Amygdala (tissue), 56 donors: ENCODE data around the gene RSRC1.
A peak's percentile ranks its signal among the peaks of the same experiment; 100 is the strongest.
"Not testable (repeated sequence)": the region's sequence is repeated elsewhere in the genome, so short reads cannot be mapped to it uniquely, and the experiment has no call there.

ENCODE experiments used
- DNase-seq, 56 donors: peaks; one replicate each; lab custom pipeline; 2025; lab: John Stamatoyannopoulos, UW

Gene RSRC1

GRCh38 chr3:158506456-158506855 lies 396.6 kb downstream of the RSRC1 start:
- DNase-seq, result no peak

GRCh38 chr3:158508481-158508880 lies 398.6 kb downstream of the RSRC1 start:
- DNase-seq, result no peak

DNA sequence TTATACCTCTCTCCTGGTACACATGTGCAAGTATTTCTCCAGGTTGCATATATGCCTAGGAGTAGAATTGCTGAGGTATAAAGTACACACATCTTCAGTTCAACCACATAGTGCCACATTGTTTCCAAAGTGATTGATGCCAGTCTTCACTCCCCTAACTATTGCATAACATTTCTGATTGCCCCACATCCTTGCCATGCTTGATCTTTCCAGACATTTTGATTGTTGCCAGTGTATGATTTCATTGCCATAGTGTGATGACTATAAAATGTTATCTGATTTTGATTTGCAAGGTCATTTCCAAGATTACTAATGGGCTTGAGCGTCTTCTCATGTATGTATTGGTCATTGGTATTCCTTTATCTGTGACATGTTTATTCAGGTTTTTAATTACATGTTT lies 400.0 kb downstream of the RSRC1 start:
- no peak for DNase-seq

DNA sequence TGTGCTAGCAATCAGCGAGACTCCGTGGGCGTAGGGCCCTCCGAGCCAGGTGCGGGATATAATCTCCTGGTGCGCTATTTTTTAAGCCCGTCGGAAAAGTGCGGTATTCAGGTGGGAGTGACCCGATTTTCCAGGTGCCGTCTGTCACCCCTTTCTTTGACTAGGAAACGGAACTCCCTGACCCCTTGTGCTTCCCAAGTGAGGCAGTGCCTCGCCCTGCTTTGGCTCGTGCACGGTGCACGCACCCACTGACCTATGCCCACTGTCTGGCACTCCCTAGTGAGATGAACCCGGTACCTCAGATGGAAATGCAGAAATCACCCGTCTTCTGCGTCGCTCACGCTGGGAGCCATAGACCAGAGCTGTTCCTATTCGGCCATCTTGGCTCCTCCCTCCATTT lies 406.8 kb downstream of the RSRC1 start:
- DNase-seq, result not testable (repeated sequence)

DNA sequence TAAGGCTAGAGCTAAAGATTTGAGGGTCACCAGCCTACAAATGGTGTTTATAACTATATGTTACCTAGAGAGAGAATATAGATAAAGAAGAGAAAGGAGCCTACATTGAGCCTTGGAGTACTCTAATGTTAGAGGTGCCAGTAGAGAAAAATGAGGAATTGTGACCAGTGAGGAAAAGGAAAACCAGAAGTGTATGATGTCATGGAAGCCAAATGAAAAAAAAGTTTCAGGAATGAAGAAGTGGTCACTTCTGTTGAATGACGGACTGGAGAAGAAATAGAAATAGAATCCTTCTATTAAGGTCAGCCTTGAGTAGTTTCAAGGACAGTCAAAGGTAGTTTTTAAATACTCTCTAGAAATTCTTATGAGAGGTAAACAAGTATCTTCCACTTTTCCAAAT lies 409.9 kb downstream of the RSRC1 start:
- DNase-seq, result no peak

GRCh38 chr3:158520433-158520832 lies 410.5 kb downstream of the RSRC1 start:
- no peak for DNase-seq

GRCh38 chr3:158522221-158523136 lies 412.6 kb downstream of the RSRC1 start:
- no peak for DNase-seq

GRCh38 chr3:158528076-158528674 lies 418.3 kb downstream of the RSRC1 start:
- DNase-seq, result no peak

GRCh38 chr3:158531334-158531733 lies 421.4 kb downstream of the RSRC1 start:
- no peak for DNase-seq

DNA sequence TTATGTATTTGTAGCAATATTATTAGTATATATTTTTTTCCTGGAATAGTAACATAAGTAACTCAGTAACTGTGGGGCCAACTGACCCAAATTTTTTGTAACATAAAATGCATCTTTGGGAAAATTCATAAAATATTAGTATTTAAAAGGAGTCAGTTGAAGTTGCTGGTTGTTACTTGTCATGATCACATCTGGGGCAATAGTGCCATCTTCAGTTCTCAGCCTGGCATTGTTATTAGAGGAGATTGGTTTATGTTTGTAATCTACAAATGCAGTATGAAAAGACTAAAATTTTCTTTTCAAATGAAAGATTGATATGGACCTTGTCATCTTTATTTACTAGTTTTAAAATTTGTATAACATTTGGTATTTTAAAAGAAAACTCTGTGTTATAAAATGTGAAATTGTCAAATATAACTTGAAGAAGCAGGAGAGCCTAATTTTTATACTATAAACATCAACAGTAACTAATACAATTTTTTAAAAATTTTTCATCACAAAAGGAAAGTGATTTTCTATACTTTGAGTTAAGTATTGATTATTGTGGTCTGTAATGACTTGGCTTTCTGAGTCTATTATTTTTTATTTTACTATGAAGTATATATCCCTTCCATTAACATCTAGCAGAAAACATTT lies 422.3 kb downstream of the RSRC1 start:
- DNase-seq, result peak in 5 of 56 donors; percentile 3 to 25 (median 12)

- no peak for DNase-seq
These were observed 426.0 kb downstream of the RSRC1 start for GRCh38 chr3:158535918-158536317.

- DNase-seq, result peak in 1 of 56 donors; percentile 24
These were observed 429.6 kb downstream of the RSRC1 start for GRCh38 chr3:158539414-158540014.

DNA sequence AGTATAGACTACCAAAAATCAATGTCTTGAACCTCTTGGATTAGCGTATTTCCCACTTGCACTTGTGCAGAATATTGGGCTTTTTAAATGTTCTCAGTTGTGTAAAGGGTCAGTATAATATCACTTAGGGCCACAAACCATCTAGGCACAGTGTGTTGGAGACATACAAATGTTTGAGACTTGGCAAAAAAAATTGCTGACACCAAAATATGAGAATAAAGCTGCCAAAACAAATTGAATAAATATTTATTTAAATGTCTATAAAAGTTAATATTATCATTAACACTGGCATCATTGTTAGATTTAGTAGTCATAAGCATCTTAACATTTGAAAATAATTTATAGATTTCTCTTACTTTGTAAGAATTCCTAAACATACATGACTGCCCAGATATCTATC lies 430.2 kb downstream of the RSRC1 start:
- DNase-seq, result no peak

DNA sequence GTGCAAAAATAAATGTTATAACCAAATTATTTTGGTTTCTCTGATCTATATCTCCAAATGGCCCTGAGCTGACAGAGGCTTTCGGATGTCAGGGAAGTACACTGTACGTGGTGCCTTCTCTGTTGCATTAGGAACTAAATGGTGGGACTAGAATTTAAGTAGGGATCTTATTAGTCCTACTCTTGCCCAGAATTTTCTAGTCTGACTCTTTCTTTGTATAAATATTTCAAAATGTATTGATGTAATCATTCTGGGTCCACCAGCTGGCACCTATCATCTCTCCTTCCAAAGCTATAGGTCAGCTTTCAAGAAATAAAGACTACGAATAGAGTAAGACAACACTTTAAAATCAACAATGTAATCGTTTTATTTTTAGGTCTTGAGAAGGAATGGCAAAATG lies 438.8 kb downstream of the RSRC1 start:
- DNase-seq, result no peak

DNA sequence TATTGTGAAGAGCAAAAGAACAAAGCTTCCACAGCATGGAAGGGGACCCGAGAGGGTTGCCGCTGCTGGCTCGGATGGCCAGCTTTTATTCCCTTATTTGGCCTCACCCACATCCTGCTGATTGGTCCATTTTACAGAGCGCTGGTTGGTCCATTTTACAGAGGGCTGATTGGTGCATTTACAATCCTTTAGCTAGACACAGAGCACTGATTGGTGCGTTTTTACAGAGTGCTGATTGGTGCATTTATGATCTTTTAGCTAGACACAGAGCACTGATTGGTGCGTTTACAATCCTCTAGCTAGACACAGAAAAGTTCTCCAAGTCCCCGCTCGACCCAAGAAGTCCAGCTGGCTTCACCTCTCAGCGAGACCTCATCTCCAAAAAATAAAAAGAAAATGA lies 440.0 kb downstream of the RSRC1 start:
- not testable (repeated sequence) for DNase-seq

- DNase-seq, result no peak
These were observed 442.2 kb downstream of the RSRC1 start for GRCh38 chr3:158552124-158552523.

GRCh38 chr3:158559504-158559903 lies 449.6 kb downstream of the RSRC1 start:
- no peak for DNase-seq

- no peak for DNase-seq
These were observed 451.1 kb downstream of the RSRC1 start for GRCh38 chr3:158560979-158561378.

DNA sequence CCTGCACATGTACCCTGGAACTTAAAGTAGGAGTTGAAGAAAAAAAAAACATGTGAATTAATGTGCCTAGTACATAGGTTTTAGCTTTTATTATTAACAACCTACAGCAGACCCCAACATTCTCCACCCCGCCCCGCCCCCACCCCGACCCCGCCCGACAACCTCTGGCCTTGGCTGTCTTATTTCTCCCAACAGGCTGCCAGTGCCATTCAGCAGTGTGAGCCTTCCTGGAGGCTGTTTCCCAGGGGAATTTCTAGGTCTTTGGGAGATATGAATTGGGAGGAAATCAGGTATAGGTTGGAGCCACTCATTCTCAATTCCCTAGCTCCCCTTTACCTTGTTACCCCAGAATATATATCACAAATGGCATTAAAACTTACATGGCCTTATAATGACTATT lies 452.8 kb downstream of the RSRC1 start:
- no peak for DNase-seq

DNA sequence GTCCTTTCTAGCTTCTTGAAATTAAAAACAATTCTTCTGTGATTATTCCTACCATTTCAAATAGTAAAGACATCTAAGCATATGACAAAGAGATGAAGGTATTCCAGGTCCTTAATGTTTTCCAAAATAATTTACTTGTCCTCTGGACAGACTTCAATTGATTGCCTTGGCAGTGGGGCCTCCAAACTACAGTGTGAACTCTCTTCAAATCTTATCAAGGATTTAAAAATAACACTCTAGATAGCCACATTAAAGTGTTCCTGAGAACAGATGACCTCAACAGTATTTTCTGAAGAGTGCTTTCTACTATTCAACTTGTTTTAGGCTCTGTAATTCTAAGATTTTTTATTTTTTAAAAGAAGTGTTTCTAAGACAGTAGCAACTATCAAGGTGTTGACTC lies 453.2 kb downstream of the RSRC1 start:
- no peak for DNase-seq

DNA sequence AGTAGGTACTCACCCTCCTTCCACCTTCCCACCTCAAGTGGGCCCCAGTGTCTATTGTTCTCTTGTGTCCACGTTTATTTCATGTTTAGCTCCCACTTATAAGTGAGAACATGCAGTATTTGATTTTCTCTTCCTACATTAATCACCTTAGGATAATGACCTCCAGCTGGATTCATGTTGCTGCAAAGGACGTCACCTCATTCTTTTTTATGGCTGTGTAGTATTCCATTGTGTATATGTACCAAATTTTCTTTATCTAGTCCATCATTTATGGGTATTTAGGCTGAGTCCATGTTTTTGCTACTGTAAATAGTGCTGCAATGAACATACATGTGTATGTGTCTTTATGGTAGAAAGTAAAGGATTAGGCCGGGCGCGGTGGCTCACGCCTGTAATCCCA lies 455.2 kb downstream of the RSRC1 start:
- DNase-seq, result no peak
